ENCODE data around the gene HSD11B2. TPM values are rescaled to one million over a fixed set of nuclear protein-coding genes. Genes with fewer than 3 reads are reported as not detected.
A peak's percentile ranks its signal among the peaks of the same experiment; 100 is the strongest.

The HSD11B2 gene
- total and polyA plus RNA-seq, 2 donors (not counting 1 experiment from before 2014, with no cell fraction given): 0.15 TPM; not detected in 1

DNA sequence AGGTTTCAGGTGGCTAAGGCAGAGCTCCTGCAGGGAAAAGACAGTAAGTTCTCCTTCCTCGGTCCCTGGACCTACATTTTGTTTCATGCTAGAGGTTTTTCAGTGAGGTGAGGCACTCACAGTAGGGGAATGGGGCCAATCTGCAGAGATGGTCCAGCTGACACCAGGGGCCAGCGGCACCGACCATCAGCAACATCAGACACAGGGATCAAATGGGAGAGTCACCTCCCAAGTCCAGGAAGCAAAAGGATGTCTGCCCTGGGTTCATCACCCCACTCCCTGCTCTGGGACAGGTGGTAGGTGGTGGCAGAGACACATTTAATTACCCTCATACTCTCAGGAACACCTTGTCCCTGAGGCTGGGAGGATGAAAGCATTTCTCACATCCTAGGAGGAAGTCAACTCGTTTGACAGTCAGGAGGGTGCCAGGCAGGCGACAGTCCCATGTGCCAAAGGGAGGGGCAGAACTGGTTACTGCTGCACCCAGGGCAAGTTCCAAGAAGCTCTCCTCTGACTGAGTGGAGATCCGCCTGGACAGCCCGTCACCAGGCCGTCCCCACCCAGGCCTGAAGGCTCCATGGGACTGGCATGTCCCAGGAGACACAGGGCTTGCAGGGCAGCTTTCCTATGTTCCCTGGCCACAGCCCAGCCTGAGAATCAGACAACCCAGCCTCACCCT, 30.8 kb downstream of the HSD11B2 start:
- Histone ChIP-seq H3K27ac (ENCODE audit: insufficient read depth, low read length) (no peak overlapping the region), H2AFZ (ENCODE audit: low read length) (no peak overlapping the region), H3K9me3 (ENCODE audit: control insufficient read depth, insufficient read depth, low read depth, low read length) (no peaks in the 10 kb centered on the region), H3K9ac (ENCODE audit: insufficient read depth, low read length) (no peak overlapping the region), H3K27me3 (ENCODE audit: control insufficient read depth, insufficient read depth, low read length) (no peaks in the 10 kb centered on the region), H3K4me3 (replicated peaks in 1 of 4; ENCODE audit: control extremely low read depth in 1 of 4, insufficient read depth in 1 of 4, low read depth in 3 of 4, low read length in 4 of 4) (no peak overlapping the region), H3K4me1 (ENCODE audit: control insufficient read depth, extremely low read depth, insufficient read depth, low read length) (peaks cover 22% of the 10 kb centered on the region), H3K4me2 (ENCODE audit: extremely low read depth, insufficient read depth, low read length) (no peak overlapping the region), H4K20me1 (ENCODE audit: control insufficient read depth, extremely low read depth, insufficient read depth, low read length) (no peaks in the 10 kb centered on the region), H3K36me3 (ENCODE audit: control insufficient read depth, insufficient read depth, low read length) (peaks cover 2% of the 10 kb centered on the region), H3K79me2 (ENCODE audit: control insufficient read depth, insufficient read depth, low read length) (peaks cover 35% of the 10 kb centered on the region)
- TF ChIP-seq, protein P1, sequence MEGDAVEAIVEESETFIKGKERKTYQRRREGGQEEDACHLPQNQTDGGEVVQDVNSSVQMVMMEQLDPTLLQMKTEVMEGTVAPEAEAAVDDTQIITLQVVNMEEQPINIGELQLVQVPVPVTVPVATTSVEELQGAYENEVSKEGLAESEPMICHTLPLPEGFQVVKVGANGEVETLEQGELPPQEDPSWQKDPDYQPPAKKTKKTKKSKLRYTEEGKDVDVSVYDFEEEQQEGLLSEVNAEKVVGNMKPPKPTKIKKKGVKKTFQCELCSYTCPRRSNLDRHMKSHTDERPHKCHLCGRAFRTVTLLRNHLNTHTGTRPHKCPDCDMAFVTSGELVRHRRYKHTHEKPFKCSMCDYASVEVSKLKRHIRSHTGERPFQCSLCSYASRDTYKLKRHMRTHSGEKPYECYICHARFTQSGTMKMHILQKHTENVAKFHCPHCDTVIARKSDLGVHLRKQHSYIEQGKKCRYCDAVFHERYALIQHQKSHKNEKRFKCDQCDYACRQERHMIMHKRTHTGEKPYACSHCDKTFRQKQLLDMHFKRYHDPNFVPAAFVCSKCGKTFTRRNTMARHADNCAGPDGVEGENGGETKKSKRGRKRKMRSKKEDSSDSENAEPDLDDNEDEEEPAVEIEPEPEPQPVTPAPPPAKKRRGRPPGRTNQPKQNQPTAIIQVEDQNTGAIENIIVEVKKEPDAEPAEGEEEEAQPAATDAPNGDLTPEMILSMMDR (conservative IDR thresholded peaks at IDR 0.05 in 1 of 2, IDR thresholded peaks at IDR 0.05 in 1 of 2; ENCODE audit: low read depth in 1 of 2, low read length in 2 of 2): no peak
- TF ChIP-seq EZH2 (IDR thresholded peaks at IDR 0.05; ENCODE audit: low read length, missing control alignments): no peak
- DNase-seq (ENCODE audit: low read depth in 2 of 2): no peak

DNA sequence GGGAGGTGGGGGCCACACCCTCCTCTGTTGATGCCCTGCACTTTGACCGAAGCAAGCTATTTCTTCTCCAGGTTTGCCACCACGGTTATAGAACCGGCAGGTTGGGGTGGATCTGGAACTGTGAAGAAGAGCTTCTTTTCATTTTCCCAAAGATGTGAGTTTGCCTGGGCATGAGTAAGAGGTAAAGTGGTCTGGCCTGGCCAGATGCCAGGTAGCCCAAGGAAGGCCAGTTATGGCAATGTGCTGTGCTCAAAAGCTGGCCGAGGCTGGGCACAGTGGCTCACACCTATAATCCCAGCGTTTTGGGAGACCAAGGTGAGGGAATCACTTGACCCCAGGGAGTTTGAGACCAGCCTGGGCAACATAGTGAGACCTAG, 31.3 kb downstream of the HSD11B2 start:
- H3K4me1 ChIP-seq (ENCODE audit: control insufficient read depth, extremely low read depth, insufficient read depth, low read length): peaks cover 18% of the 10 kb centered on the region
- H3K9ac ChIP-seq (ENCODE audit: insufficient read depth, low read length): no peak overlapping the region
- H4K20me1 ChIP-seq (ENCODE audit: control insufficient read depth, extremely low read depth, insufficient read depth, low read length): no peaks in the 10 kb centered on the region
- H2AFZ ChIP-seq (ENCODE audit: low read length): no peak overlapping the region
- no peaks in the 10 kb centered on the region for H3K27me3 ChIP-seq (ENCODE audit: control insufficient read depth, insufficient read depth, low read length)
- H3K36me3 ChIP-seq (ENCODE audit: control insufficient read depth, insufficient read depth, low read length): peaks cover 2% of the 10 kb centered on the region
- no peak overlapping the region for H3K27ac ChIP-seq (ENCODE audit: insufficient read depth, low read length)
- H3K4me3 ChIP-seq (replicated peaks in 1 of 4; ENCODE audit: control extremely low read depth in 1 of 4, insufficient read depth in 1 of 4, low read depth in 3 of 4, low read length in 4 of 4): no peak overlapping the region
- H3K79me2 ChIP-seq (ENCODE audit: control insufficient read depth, insufficient read depth, low read length): peaks cover 37% of the 10 kb centered on the region
- H3K4me2 ChIP-seq (ENCODE audit: extremely low read depth, insufficient read depth, low read length): no peak overlapping the region
- TF ChIP-seq EZH2 (IDR thresholded peaks at IDR 0.05; ENCODE audit: low read length, missing control alignments): no peak
- TF ChIP-seq, protein P1 (conservative IDR thresholded peaks at IDR 0.05 in 1 of 2, IDR thresholded peaks at IDR 0.05 in 1 of 2; ENCODE audit: low read depth in 1 of 2, low read length in 2 of 2): no peak
- no peaks in the 10 kb centered on the region for H3K9me3 ChIP-seq (ENCODE audit: control insufficient read depth, insufficient read depth, low read depth, low read length)
- DNase-seq (ENCODE audit: low read depth in 2 of 2): peak in 1 of 2 donors; percentile 25

DNA sequence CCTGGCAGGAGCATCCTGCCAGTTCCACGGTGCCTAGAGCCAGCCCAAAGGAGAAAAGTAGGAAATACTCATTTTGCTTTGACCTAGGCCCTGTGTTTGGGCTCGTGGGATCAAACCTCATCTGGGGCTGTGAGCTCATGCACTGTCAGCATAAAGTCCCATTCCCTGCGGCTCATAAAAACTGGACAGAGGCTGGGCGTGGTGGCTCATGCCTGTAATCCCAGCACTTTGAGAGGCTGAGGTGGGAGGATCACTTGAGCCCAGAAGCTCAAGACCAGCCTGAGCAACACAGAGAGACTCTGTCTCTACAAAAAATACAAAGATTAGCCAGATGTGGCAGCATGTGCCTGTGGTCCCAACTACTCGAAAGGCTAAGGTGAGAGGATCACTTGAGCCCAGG, 32.1 kb downstream of the HSD11B2 start:
- TF ChIP-seq EZH2 (IDR thresholded peaks at IDR 0.05; ENCODE audit: low read length, missing control alignments): no peak
- TF ChIP-seq, protein P1 (conservative IDR thresholded peaks at IDR 0.05 in 1 of 2, IDR thresholded peaks at IDR 0.05 in 1 of 2; ENCODE audit: low read depth in 1 of 2, low read length in 2 of 2): no peak
- Histone ChIP-seq H3K4me2 (ENCODE audit: extremely low read depth, insufficient read depth, low read length) (no peak overlapping the region), H3K79me2 (ENCODE audit: control insufficient read depth, insufficient read depth, low read length) (peaks cover 38% of the 10 kb centered on the region), H2AFZ (ENCODE audit: low read length) (no peak overlapping the region), H3K9me3 (ENCODE audit: control insufficient read depth, insufficient read depth, low read depth, low read length) (no peaks in the 10 kb centered on the region), H3K27ac (ENCODE audit: insufficient read depth, low read length) (no peak overlapping the region), H4K20me1 (ENCODE audit: control insufficient read depth, extremely low read depth, insufficient read depth, low read length) (no peaks in the 10 kb centered on the region), H3K9ac (ENCODE audit: insufficient read depth, low read length) (no peak overlapping the region), H3K4me1 (ENCODE audit: control insufficient read depth, extremely low read depth, insufficient read depth, low read length) (peaks cover 18% of the 10 kb centered on the region), H3K4me3 (replicated peaks in 1 of 4; ENCODE audit: control extremely low read depth in 1 of 4, insufficient read depth in 1 of 4, low read depth in 3 of 4, low read length in 4 of 4) (no peak overlapping the region), H3K36me3 (ENCODE audit: control insufficient read depth, insufficient read depth, low read length) (peaks cover 2% of the 10 kb centered on the region), H3K27me3 (ENCODE audit: control insufficient read depth, insufficient read depth, low read length) (no peaks in the 10 kb centered on the region)
- no peak for DNase-seq (ENCODE audit: low read depth in 2 of 2)

Measured in fibroblast of lung (primary cell).